GM19240 (cell line): ENCODE results near the gene ELL.

ENCODE experiments used
- DNase-seq: peaks from one replicate; pipeline ENCODE4 v3.0.0; 2011; ENCODE audit warnings: low spot score; ENCODE audit not compliant: insufficient read length

Gene ELL

GRCh38 chr19:18473003-18473705, 48.7 kb downstream of the ELL start:
- DNase-seq = no peak

- no peak for DNase-seq
Observed at GRCh38 chr19:18470787-18471186, 51.1 kb downstream of the ELL start.

GRCh38 chr19:18469069-18469846, 52.6 kb downstream of the ELL start:
- DNase-seq = peak; percentile 36

- DNase-seq = no peak
Observed at GRCh38 chr19:18468517-18468916, 53.4 kb downstream of the ELL start.

GRCh38 chr19:18467978-18468377, 53.9 kb downstream of the ELL start:
- DNase-seq = no peak

- no peak for DNase-seq
Observed at GRCh38 chr19:18466354-18466753, 55.5 kb downstream of the ELL start.

- DNase-seq = no peak
Observed at GRCh38 chr19:18465964-18466339, 55.9 kb downstream of the ELL start.

GRCh38 chr19:18465214-18465963, 56.5 kb downstream of the ELL start:
- no peak for DNase-seq

GRCh38 chr19:18464646-18465045, 57.2 kb downstream of the ELL start:
- no peak for DNase-seq

GRCh38 chr19:18461471-18461870, 60.4 kb downstream of the ELL start:
- DNase-seq = no peak

- DNase-seq = no peak
Observed at GRCh38 chr19:18460900-18461299, 61.0 kb downstream of the ELL start.

- DNase-seq = no peak
Observed at GRCh38 chr19:18457483-18458331, 64.2 kb downstream of the ELL start.

- DNase-seq = no peak
Observed at GRCh38 chr19:18456974-18457373, 64.9 kb downstream of the ELL start.

GRCh38 chr19:18456279-18456678, 65.6 kb downstream of the ELL start:
- DNase-seq = no peak

GRCh38 chr19:18453269-18454024, 68.4 kb downstream of the ELL start:
- DNase-seq = no peak

GRCh38 chr19:18452386-18452785, 69.5 kb downstream of the ELL start:
- no peak for DNase-seq

GRCh38 chr19:18450931-18451836, 70.7 kb downstream of the ELL start:
- peak; percentile 87 for DNase-seq

GRCh38 chr19:18450021-18450930, 71.6 kb downstream of the ELL start:
- no peak for DNase-seq
